GM21619 (cell line): ENCODE data around the gene C12orf60.

ENCODE experiments used
- ATAC-seq: cut with Tn5 transposase; IDR thresholded peaks from one replicate; pipeline ENCODE4 v1.9.1; 2021; ENCODE audit not compliant: unreplicated experiment

The C12orf60 gene

GRCh38 chr12:14776236-14776961, 27.1 kb upstream of the C12orf60 start:
- no peak for ATAC-seq

- ATAC-seq: no peak
Observed at GRCh38 chr12:14777271-14777670, 26.2 kb upstream of the C12orf60 start.

- ATAC-seq: no peak
Observed at GRCh38 chr12:14779834-14780233, 23.6 kb upstream of the C12orf60 start.

GRCh38 chr12:14780859-14781258, 22.6 kb upstream of the C12orf60 start:
- no peak for ATAC-seq

- no peak for ATAC-seq
Observed at GRCh38 chr12:14781563-14781962, 21.9 kb upstream of the C12orf60 start.

GRCh38 chr12:14782756-14783155, 20.7 kb upstream of the C12orf60 start:
- no peak for ATAC-seq

- ATAC-seq: no peak
Observed at GRCh38 chr12:14784471-14784870, 19.0 kb upstream of the C12orf60 start.

GRCh38 chr12:14785568-14785967, 17.9 kb upstream of the C12orf60 start:
- no peak for ATAC-seq

GRCh38 chr12:14795028-14795448, 8.4 kb upstream of the C12orf60 start:
- ATAC-seq: no peak

- ATAC-seq: no peak
Observed at GRCh38 chr12:14802247-14802646, 1.2 kb upstream of the C12orf60 start.

GRCh38 chr12:14802721-14803010, 804 bp upstream of the C12orf60 start:
- ATAC-seq: no peak

- peak; percentile 22 for ATAC-seq
Observed at GRCh38 chr12:14803830-14804160, 325 bp downstream of the C12orf60 start.

- ATAC-seq: no peak
Observed at GRCh38 chr12:14810167-14810952, 6.9 kb downstream of the C12orf60 start.

- ATAC-seq: no peak
Observed at GRCh38 chr12:14810953-14811483, 7.5 kb downstream of the C12orf60 start.

- no peak for ATAC-seq
Observed at GRCh38 chr12:14811486-14811885, 8.0 kb downstream of the C12orf60 start.

- ATAC-seq: no peak
Observed at GRCh38 chr12:14814014-14814413, 10.5 kb downstream of the C12orf60 start, which contains the start of gene SMCO3. SMCO3 (minus strand) TSS chr12:14814182; CDS start chr12:14806680, 7,502 bp downstream.

- no peak for ATAC-seq
Observed at GRCh38 chr12:14824012-14824634, 20.7 kb downstream of the C12orf60 start.

GRCh38 chr12:14825256-14825655, 21.8 kb downstream of the C12orf60 start:
- no peak for ATAC-seq

- ATAC-seq: no peak
Observed at GRCh38 chr12:14826491-14826890, 23.0 kb downstream of the C12orf60 start.

- no peak for ATAC-seq
Observed at GRCh38 chr12:14827043-14827442, 23.6 kb downstream of the C12orf60 start.

- peak; percentile 72 for ATAC-seq
Observed at GRCh38 chr12:14828892-14829291, 25.4 kb downstream of the C12orf60 start.

GRCh38 chr12:14833336-14833735, 29.9 kb downstream of the C12orf60 start:
- no peak for ATAC-seq
